Measurements from ENCODE around the gene OSER1.

DNA sequence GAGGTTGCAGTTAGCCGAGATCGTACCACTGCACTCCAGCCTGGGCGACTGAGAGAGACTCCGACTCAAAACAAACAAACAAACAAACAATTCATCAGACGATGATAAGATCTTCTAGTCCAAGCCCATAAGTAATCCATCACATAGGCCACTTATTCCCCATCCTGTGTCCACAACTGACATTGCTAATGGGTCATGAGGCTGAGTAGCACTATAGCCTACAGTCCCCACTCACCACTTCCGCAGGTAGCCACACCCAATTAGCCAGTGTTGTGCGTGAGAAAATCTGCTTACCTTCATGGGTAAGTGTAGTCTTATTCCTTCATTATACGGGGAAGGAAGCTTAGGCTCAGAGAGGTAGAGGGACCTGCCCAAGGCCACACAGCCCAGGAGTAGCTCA is 36.7 kb downstream of the OSER1 start:
- TF ChIP-seq, protein P1, sequence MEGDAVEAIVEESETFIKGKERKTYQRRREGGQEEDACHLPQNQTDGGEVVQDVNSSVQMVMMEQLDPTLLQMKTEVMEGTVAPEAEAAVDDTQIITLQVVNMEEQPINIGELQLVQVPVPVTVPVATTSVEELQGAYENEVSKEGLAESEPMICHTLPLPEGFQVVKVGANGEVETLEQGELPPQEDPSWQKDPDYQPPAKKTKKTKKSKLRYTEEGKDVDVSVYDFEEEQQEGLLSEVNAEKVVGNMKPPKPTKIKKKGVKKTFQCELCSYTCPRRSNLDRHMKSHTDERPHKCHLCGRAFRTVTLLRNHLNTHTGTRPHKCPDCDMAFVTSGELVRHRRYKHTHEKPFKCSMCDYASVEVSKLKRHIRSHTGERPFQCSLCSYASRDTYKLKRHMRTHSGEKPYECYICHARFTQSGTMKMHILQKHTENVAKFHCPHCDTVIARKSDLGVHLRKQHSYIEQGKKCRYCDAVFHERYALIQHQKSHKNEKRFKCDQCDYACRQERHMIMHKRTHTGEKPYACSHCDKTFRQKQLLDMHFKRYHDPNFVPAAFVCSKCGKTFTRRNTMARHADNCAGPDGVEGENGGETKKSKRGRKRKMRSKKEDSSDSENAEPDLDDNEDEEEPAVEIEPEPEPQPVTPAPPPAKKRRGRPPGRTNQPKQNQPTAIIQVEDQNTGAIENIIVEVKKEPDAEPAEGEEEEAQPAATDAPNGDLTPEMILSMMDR (conservative IDR thresholded peaks at IDR 0.05 in 1 of 2, IDR thresholded peaks at IDR 0.05 in 1 of 2; ENCODE audit: low read depth in 1 of 2, low read length in 2 of 2): no peak
- TF ChIP-seq EZH2 (IDR thresholded peaks at IDR 0.05; ENCODE audit: low read length, missing control alignments): no peak
